ENCODE data around the gene ARMC12. TPM values are rescaled to one million over a fixed set of nuclear protein-coding genes. Genes with fewer than 3 reads are reported as not detected.

The ARMC12 gene
- total and polyA plus RNA-seq, 2 donors (not counting 3 experiments of a cell fraction or from before 2014, with no cell fraction given), result 0.91 to 1.9 TPM

DNA sequence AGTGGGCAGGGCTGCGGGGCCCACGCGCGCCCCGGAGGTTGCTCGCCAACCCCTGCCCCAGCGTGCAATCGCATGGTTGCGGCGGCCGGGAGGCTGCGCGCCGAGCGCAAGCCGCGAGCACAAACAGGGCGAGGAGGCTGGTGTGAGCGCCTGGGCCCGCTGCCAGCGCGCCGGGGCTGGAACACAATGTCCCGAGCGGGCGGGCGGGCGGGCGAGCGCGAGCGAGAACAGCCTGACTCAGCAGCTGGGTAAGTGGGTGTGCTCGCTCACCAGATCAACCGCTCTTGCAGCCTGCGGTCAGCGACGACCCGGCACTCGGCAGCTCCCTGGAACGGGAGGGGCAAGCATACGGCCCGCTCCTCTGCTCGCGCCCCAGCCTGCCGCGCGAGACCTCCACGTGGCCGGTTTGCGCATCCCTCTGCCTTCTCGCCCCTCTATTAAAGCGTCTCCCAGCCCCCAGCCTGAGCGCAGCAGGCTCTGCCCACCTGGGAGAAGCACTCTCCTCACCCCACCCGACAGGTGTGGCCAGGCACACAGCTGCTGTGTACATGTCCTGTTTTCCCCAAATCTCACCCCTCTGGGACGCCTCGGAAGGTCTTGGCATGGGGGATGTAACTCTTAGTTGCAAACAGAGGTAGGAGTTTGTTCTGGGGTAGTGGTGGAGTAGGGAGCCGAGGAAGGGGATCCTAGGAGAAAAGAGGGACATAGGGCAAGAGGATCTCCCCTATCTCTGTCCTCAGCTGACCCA is 8.7 kb upstream of the ARMC12 start:
- POLR2A ChIA-PET, result interaction anchor here (0.6 kb wide), 1 partner anchor 255 kb away, joined by 4 read pairs; no protein-coding TSS in a partner anchor

More for the DNA sequence above, 8.7 kb upstream of the ARMC12 start:
- H3K36me3 ChIP-seq (ENCODE audit: control insufficient read depth in 2 of 2, extremely low read depth in 1 of 2, insufficient read depth in 2 of 2, low read length in 2 of 2), result no peaks in the 10 kb centered on the region
- peak overlapping the region; percentile 71 for H3K4me2 ChIP-seq (ENCODE audit: insufficient read depth, low read length)
- H4K20me1 ChIP-seq (replicated peaks; ENCODE audit: control insufficient read depth, extremely low read depth, insufficient read depth, low read length), result no peaks in the 10 kb centered on the region
- TF ChIP-seq, protein P1, sequence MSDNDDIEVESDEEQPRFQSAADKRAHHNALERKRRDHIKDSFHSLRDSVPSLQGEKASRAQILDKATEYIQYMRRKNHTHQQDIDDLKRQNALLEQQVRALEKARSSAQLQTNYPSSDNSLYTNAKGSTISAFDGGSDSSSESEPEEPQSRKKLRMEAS (IDR thresholded peaks at IDR 0.05; ENCODE audit: insufficient read depth, insufficient read length), result peak; percentile 36
- TF ChIP-seq EZH2 (IDR thresholded peaks at IDR 0.05; ENCODE audit: borderline replicate concordance, low read depth, low read length, severe bottlenecking) (no peak), POLR2A (IDR thresholded peaks at IDR 0.05; ENCODE audit: low read depth, low read length) (peak; percentile 55), FOS (IDR thresholded peaks at IDR 0.05; ENCODE audit: borderline replicate concordance, insufficient read depth, low read length) (no peak), MYC (IDR thresholded peaks at IDR 0.05; ENCODE audit: low read depth, low read length) (peak; percentile 17), CTCF (IDR thresholded peaks at IDR 0.05; ENCODE audit: extremely low read depth in 1 of 2, insufficient read depth in 1 of 2, low read depth in 1 of 2, low read length in 2 of 2) (peak in 1 of 2 donors; percentile 3), GATA2 (IDR thresholded peaks at IDR 0.05; ENCODE audit: insufficient read depth, insufficient read length, low read depth, low read length) (no peak), POLR2AphosphoS5 (IDR thresholded peaks at IDR 0.05; ENCODE audit: insufficient read depth, low read depth, low read length) (peak; percentile 91), JUN (IDR thresholded peaks at IDR 0.05; ENCODE audit: borderline replicate concordance, insufficient read depth, insufficient read length, low read depth) (no peak)
- H3K9me3 ChIP-seq (replicated peaks; ENCODE audit: control insufficient read depth, insufficient read depth, low read length), result no peaks in the 10 kb centered on the region
- peak overlapping the region; percentile 53 for H2AFZ ChIP-seq (ENCODE audit: low read depth, low read length)
- dilution Hi-C loops (cut with MboI; ENCODE audit: extremely low pct_ligation_motif_present, low sequenced_read_pairs) (no loop called here), intact Hi-C loops (cut with micrococcal nuclease) (loop anchor here (1.0 kb wide), 1 partner anchor 8 kb away; no protein-coding TSS in a partner anchor)
- CTCF ChIA-PET, result interaction anchor here (0.6 to 3.8 kb wide), 11 partner anchors 9 to 206 kb away, joined by 3 to 38 read pairs (median 3); partner anchors contain the start of gene ARMC12
- no peaks in the 10 kb centered on the region for H3K79me2 ChIP-seq (ENCODE audit: control insufficient read depth, insufficient read depth, low read length)
- FAIRE-seq (peak; percentile 83), DNase-seq (ENCODE audit: low read depth, low spot score) (peak; percentile 87)
- no peaks in the 10 kb centered on the region for H3K9me1 ChIP-seq (replicated peaks; ENCODE audit: control insufficient read depth, extremely low read depth, insufficient read depth, low read length)
- no peaks in the 10 kb centered on the region for H3K27me3 ChIP-seq (ENCODE audit: control insufficient read depth in 2 of 2, insufficient read depth in 2 of 2, low read length in 2 of 2)
- peak overlapping the region; percentile 84 for H3K9ac ChIP-seq (replicated peaks; ENCODE audit: extremely low read depth, insufficient read depth, low read length)
- peaks cover 41% of the 10 kb centered on the region for H3K4me1 ChIP-seq (ENCODE audit: control insufficient read depth, extremely low read depth, insufficient read depth, low read length)
- BruUV-seq (replicated peaks), result no TSS peak
- H3K27ac ChIP-seq (ENCODE audit: insufficient read depth, low read depth, low read length), result peak overlapping the region; percentile 85
- H3K4me3 ChIP-seq (replicated peaks in 1 of 3; ENCODE audit: insufficient read depth in 1 of 3, low read depth in 1 of 3, low read length in 3 of 3), result peak overlapping the region in 2 of 3 experiments; percentile 40 to 58

Data from endothelial cell of umbilical vein (primary cell).